ENCODE data around the gene CASQ1. TPM values are rescaled to one million over a fixed set of nuclear protein-coding genes. Genes with fewer than 3 reads are reported as not detected.

The CASQ1 gene
- total and polyA plus RNA-seq, 2 of the 13 experiments (the other 11 are each of a cell fraction or from before 2014, with no cell fraction given): 0.09 to 0.20 TPM

DNA sequence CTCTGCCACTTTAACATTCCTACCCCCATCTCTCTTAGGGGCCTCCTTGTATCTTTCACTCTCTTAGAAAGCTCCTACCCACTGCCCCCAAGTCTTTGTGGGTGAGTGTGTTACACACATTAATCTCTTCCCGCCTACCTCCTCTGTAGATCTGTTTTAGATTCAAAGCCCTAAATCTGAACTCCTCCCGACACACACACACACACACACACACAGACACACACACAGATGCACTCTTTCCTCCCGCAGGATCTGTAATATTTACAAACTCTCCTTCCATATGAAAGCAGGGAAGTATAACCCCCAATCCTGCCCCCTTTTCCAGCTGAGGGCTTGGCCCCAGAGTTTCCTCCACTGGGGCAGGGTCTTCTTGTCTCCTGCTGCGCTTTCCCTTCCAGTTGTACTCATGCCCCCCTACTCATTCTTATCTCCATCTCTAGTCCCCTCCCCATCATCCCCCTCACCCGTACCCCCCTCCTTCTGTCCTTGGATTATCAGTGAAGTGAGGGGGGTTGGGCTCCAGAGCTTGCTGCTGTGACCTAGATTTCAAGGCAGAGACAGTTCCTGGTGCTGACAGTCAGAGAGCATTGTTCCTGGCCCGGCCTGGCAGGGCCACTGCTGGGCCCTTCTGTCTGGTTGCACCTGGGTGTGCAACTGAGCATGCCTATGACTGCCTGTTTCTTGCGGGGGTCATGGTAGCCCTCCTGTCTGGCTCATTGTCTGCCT lies 19.1 kb downstream of the CASQ1 start:
- TF ChIP-seq FIP1L1 (IDR thresholded peaks at IDR 0.05; ENCODE audit: borderline replicate concordance, insufficient read depth, low read depth, low read length) (no peak), WIZ (CRISPR knock-in tag; IDR thresholded peaks at IDR 0.05) (no peak), ZC3H4 (CRISPR knock-in tag; IDR thresholded peaks at IDR 0.05; ENCODE audit: borderline replicate concordance) (no peak), ARNT2 (CRISPR knock-in tag; IDR thresholded peaks at IDR 0.05; ENCODE audit: low read depth) (no peak), ZNF329 (CRISPR knock-in tag; IDR thresholded peaks at IDR 0.05; ENCODE audit: low read depth) (no peak), RAD51 (IDR thresholded peaks at IDR 0.05; ENCODE audit: borderline replicate concordance) (no peak), ZNF550 (CRISPR knock-in tag; IDR thresholded peaks at IDR 0.05; ENCODE audit: borderline replicate concordance) (no peak), NFRKB (IDR thresholded peaks at IDR 0.05) (no peak)
- TF ChIP-seq, protein P1, sequence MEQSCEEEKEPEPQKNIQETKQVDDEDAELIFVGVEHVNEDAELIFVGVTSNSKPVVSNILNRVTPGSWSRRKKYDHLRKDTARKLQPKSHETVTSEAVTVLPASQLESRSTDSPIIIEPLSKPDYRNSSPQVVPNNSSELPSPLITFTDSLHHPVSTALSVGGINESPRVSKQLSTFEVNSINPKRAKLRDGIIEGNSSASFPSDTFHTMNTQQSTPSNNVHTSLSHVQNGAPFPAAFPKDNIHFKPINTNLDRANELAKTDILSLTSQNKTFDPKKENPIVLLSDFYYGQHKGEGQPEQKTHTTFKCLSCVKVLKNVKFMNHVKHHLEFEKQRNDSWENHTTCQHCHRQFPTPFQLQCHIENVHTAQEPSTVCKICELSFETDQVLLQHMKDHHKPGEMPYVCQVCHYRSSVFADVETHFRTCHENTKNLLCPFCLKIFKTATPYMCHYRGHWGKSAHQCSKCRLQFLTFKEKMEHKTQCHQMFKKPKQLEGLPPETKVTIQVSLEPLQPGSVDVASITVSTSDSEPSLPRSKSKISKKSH (CRISPR knock-in tag; IDR thresholded peaks at IDR 0.05; ENCODE audit: borderline replicate concordance): no peak
- TF ChIP-seq, protein P2, sequence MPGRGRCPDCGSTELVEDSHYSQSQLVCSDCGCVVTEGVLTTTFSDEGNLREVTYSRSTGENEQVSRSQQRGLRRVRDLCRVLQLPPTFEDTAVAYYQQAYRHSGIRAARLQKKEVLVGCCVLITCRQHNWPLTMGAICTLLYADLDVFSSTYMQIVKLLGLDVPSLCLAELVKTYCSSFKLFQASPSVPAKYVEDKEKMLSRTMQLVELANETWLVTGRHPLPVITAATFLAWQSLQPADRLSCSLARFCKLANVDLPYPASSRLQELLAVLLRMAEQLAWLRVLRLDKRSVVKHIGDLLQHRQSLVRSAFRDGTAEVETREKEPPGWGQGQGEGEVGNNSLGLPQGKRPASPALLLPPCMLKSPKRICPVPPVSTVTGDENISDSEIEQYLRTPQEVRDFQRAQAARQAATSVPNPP (CRISPR knock-in tag; IDR thresholded peaks at IDR 0.05): no peak
- TF ChIP-seq, protein P3, sequence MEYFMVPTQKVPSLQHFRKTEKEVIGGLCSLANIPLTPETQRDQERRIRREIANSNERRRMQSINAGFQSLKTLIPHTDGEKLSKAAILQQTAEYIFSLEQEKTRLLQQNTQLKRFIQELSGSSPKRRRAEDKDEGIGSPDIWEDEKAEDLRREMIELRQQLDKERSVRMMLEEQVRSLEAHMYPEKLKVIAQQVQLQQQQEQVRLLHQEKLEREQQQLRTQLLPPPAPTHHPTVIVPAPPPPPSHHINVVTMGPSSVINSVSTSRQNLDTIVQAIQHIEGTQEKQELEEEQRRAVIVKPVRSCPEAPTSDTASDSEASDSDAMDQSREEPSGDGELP (IDR thresholded peaks at IDR 0.05; ENCODE audit: borderline replicate concordance, low read depth): no peak
- H3K9me3 ChIP-seq (ENCODE audit: low read length): no peaks in the 10 kb centered on the region
- CTCF ChIA-PET (ENCODE audit: low intra/inter-chr PET ratio, low total read pairs): no interaction called here
- no peak overlapping the region for H3K27ac ChIP-seq (ENCODE audit: extremely low read length, insufficient read depth, low read length)
- H3K4me1 ChIP-seq (ENCODE audit: insufficient read depth, low read length): peaks cover 27% of the 10 kb centered on the region
- no peak overlapping the region for H2AFZ ChIP-seq (ENCODE audit: low read length)
- H3K79me2 ChIP-seq (ENCODE audit: insufficient read depth, low read length): peaks cover 2% of the 10 kb centered on the region
- no peak overlapping the region for H3K4me2 ChIP-seq (ENCODE audit: low read depth, low read length)
- peaks cover 15 to 32% of the 10 kb centered on the region in 2 experiments for H3K36me3 ChIP-seq (replicated peaks in 1 of 2; ENCODE audit: control insufficient read depth in 1 of 2, insufficient read depth in 2 of 2, low read length in 2 of 2)
- FAIRE-seq (no peak), ATAC-seq (no peak), DNase-seq (ENCODE audit: low spot score) (no peak)
- 86% methylated on average over 6 of the region's 7 CpGs for WGBS (ENCODE audit: low lambda C conversion rate)
- POLR2A ChIA-PET: no interaction called here
- no peaks in the 10 kb centered on the region for H4K20me1 ChIP-seq (ENCODE audit: insufficient read depth, low read length)
- no peak overlapping the region for H3K9ac ChIP-seq (ENCODE audit: insufficient read depth, low read depth, low read length)
- H3K27me3 ChIP-seq (ENCODE audit: control insufficient read depth in 1 of 2, insufficient read depth in 2 of 2, low read length in 2 of 2): no peaks in the 10 kb centered on the region
- in situ Hi-C loops (cut with HindIII; ENCODE audit: extremely low pct_ligation_motif_present, low pct_unique_long_range_greater_than_20kb): loop anchor here (10.0 kb wide), 1 partner anchor 105 kb away; no protein-coding TSS in a partner anchor
- no peak overlapping the region for H3K4me3 ChIP-seq (replicated peaks in 1 of 3; ENCODE audit: insufficient read depth in 1 of 3, low read depth in 2 of 3, low read length in 3 of 3)
- BruUV-seq (replicated peaks): no TSS peak
- intact Hi-C loops (cut with micrococcal nuclease; ENCODE audit: unreplicated experiment): no loop called here

Measured in HepG2 (cell line).